T1000 (cell line): ENCODE results near the gene MICALL2.
A peak's percentile ranks its signal among the peaks of the same experiment; 100 is the strongest.

ENCODE experiments used
- DNase-seq: peaks from one replicate; lab custom pipeline; 2025; ENCODE audit warnings: mixed read lengths; lab: John Stamatoyannopoulos, UW

MICALL2 gene

DNA sequence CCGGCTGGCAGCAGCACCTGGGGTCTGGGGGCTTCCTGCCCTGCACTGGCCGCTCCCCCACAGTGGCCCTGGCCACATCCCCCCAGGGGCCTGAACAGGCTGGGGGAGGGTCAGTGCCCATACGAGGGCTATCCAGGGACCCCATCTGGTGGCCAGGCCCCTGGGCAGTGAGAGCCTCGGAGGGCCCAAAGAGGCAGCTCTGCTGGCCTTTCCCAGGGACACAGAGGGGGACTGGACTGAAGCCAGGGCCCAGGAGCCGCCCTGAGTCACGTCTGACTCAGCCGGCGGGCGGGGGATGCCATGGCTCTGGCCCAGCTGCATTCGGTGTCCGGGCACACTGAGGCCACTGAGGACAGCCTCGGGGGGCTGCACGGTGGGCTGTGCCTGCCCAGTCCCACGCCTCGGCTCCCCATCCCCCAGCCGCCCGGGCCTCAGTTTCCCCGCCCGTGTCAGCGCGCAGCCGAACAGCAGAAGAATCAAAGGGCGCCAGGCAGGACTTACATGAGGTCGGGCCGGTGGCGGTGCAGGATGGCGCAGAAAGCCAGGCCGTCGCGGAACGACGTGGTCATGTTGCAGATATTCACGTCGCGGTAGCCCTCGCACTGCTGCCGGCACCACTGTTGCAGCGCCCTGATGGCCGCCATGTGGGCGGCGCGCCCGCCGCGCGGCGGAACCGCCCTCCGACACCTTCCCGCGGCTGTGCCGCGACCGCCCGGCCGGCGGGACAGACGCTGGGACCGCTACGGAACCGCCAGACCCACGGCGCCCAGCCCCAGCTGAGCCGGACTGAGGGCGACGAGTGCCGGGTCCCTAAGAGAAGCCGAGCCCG lies at the start of gene MICALL2:
TSS of gene MICALL2 (minus strand) at position 788 of the 829 bp plus-strand sequence. CDS start at position 644, 144 bp downstream.
- peak; percentile 81 for DNase-seq

DNA sequence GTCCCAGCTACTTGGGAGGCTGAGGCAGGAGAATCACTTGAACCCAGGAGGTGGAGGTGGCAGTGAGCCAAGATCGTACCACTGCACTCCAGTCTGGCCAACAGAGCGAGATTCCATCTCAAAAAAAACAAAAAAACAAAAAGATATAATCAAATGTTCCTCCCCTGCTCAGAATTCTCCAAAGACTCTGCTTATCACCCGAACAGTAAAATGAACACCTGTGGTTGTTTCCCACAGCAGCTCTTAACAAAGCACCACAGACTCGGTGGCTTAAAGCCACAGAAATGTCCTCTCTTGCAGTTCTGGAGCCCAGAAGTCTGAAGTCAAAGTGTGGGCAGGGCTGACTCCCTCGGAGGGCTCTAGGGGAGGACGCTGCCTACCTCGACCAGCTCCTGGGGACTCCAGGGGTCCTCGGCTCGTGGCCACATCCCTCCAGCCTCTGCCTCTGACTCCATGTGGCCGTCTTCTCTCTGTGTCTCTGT lies 49.0 kb upstream of the MICALL2 start:
- no peak for DNase-seq

DNA sequence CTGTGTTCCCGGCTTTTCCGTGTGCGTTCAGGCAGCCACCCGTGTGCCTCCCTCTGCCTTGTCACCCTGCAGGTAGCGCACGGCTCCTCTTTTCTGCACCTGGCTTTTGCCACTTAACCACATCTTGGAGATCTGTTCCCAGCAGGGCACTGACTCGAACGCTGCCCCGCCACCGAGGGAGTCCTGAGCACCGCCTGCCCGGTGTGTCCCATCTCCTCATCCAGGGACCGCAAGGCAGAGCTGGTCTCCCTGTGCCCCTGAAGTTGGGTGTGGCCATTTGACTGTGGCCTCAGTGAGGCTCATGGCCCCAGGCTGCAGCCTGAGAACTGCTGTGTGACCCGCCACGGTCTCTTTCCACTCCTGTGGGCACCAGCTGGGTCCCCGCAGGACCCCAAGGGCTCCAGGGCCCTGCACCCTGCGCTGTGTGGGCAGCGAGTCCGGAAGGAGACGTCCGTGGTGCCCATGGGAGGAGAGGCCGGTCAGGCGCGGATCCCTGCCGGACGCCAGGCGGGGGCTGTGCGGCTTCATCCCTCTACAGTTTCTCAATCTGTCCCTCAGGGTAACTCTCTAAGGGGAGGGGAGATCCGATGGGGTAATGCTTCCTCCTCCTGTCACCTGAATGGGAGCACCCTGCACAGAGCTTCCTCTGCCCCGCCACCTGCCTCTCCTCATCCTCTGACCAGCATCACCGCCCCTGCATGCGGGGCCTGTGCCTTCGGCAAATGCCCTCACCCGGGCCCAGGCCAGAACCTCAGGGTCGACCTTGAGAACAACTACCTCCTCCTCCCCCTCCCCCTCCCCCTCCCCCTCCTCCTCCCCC lies 46.7 kb upstream of the MICALL2 start:
- DNase-seq: no peak

DNA sequence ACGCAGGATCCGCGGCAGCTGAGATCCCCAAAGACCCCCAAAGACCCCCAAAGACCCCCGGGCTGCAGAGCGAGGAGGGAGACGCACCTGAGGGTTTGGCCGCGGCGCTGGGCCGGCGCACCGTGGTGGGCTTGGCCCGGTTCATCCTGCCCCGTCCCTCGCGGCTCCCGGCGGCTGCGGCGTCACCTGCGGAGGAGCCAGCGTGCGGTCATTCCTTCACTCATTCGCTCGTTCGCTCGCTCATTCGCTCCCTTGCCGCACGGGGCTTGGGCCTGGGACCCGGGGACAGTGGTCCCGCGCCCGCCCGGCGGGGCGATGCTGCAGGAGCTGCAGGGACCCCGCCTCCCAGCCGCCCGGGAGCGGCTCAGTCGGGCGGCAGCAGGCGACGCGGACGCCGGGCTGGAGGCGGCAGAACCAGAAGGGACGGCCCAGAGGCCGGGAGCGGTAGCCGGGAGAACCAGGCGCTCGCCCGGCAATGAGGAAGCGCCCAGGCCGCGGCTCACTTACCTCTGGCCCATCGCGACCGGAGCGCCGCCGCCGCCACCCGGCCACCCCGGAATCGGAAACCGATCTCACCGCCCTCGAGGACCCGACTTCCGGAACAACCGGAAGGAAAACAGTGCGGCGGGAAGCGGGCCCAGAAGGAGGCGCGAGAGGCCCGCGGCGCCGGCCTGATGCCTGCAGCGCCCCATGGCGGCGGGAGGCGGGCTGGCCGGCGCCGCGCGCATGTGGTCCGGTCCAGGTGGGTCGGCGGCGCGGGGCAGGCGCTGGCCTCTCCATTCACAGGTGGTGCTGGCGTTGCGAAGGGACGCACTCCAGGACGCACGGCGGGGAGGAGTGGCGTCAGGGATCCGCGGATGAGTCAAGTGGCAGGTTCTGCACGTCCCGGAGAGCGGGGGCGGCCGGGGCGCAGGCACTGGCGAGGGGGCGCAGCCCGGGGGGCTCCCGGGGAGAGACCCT lies 44.8 kb upstream of the MICALL2 start, which contains the start of gene INTS1:
TSS of gene INTS1 (minus strand) at position 574 of the 960 bp plus-strand sequence. CDS start at position 145, 429 bp downstream.
- DNase-seq: peak; percentile 81

DNA sequence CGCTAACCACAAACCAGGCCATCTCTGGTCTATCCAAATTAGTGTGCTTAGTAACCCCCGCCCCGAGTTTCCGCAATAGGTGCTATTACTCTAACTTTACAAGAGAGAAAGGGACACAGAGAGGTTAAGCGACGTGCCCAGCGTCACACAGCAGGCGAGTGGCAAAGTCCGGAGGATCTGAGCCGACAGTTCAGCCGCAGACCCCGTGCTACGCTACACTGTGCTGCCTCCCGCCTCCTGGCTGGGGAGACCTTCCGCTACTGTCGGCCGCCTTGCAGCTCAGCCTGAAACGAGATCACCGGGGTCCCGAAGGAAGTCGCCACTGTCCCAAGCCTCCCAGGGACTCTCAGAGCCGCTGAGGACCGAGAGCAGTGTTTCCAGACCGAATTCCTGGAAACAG lies 44.1 kb upstream of the MICALL2 start:
- DNase-seq: no peak

DNA sequence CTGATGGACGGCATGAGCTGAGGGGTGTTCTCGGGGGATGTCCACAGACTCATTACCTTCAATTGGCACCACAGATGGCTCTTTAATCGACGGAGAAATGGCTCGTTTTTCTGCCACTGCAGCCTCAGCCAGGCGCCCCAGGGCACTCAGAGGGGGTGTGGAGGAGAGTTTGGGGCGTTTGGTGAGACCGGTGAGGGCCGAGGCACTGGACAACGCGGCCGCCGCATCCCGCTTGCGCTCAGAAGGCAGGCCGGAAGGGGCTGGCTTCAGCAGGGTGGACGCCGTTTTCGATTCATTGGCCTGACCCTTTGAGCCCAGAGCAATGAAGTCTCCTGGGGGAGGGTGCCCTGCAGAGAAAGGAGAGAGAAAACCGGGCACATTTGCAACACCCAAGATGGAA lies 43.6 kb upstream of the MICALL2 start:
- no peak for DNase-seq

DNA sequence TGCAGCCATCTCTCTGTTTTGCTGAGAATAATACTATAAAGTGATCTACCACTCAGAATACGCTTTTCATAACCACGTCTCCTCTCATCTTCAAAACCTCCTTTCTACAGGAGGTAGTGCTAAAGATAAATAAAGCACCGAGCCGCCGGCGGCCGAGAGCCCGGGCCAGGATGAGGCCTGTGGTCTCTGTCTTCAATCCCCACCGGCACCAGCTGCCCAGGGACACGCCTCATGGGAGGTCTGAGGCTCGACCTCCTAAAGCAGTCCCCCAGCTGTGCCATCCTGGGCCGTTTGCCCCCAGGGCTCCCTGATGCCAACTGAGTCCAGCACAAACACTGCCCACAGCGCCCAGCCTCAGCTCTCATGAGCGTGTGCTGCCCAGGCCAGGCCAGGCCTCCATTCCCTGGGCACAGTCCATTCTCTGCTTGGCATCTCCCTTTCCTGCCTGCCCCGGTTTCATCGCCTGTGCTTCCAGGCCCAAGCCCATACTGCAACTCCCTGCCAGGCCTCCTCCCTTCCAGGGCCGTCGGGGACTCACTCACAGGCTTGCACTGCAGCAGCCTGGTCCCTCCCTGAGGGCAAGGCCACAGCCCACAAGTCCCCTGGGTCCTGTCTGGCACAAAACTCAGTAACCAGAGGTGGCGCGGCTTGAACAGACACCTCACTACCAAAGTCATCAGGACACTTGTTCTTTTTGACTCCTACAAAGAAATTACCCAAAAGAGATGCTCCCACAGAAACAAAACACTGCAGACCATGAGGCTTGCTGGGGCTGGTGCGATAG lies 42.4 kb upstream of the MICALL2 start:
- no peak for DNase-seq

DNA sequence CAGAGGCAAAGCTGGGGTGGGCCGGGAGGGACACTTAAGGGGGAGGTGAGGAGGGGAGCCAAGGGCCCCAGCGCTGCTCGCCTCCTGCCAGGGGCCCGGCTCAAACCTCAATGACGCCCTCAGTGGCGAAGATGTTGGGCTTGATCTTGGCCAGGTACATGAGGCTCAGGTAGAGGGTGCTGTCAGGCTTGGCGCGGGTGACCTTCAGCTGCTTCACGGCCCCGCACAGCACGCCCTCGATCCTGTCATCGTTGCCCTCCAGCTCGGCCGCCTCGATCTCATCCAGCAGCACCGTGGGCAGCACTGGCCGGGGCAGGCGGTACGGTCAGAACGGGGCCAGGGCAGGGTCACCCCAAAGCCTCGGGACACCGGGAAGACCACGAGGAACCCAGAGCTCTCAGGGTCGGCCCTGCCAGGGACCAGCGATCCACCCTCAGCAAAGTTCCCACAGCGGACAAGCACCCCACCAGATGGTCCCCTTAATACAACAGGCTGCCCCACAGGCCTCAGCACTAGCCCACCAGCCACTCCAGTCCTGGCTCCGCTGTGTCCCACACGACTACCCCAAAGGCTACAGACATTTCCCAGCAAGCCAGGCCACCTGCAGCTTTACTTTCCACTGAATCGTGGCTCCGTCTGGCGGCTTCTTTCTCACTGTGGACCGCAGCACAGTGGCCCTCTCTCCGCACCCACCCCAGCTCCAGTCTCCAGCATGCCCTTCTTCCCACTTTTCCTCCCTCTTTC lies 41.0 kb upstream of the MICALL2 start:
- no peak for DNase-seq

DNA sequence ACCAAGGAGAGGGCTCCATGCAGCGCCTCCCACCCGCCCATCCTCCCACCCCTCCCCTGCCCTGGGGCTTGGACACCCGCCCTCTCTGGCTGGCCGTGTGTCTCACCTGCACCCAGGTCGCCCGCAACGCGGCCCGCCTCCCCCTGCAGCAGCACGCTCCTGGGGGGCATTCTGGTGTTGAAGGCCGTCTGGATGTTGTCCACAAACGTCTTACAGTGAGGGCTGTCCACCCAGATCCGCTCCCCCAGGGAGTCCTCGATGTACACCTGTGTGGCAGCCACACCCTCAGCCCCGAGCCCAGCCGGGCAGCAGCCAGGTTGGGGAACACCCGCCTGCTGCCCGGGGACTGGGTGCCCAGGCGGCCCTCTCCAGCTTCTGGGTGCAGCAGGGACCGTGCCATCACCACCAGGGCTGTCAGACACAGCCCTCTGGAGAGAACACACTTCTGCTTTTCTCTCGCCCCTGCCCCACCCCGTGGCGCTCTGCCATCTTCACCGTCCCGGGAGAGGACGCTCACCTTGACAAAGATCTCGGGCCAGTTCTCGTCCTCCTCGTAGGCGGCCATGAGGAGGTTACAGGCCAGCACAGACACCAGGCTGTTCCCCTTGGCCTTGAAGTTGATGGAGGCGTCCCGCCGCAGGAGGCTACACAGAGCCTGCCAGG lies 40.2 kb upstream of the MICALL2 start:
- DNase-seq: no peak

- no peak for DNase-seq
Observed at GRCh38 chr7:1498370-1499305, 39.4 kb upstream of the MICALL2 start.

DNA sequence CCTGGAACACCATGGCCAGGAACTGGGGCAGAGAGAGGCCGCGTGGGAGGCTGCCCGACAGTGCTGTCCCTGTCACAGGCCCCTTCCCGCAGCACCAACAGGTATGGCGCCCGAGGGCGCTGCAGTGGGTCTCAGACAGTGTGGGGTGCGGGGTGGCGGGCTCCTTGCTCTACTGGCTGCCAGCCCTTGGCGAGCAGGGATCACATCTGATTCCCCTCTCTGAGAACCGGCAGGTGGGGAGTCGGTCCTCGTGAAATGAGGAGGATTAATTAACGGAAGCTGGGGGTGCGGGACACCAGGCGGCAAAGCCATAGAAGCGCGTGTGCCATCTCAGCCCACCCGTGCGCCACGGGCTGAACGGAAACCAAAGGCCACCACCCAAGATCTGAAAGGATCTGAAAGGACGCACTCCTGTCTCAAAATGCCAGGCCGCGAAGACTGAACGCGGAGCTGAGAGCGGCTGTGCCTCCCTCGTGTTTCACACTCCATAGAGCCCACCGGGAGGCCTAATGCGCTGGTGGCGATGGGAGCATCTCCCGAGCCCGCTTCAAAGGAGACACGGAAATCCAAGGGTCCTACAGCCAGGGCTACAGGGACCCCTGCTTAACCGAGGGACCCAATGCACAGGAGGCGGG lies 38.1 kb upstream of the MICALL2 start:
- no peak for DNase-seq

GRCh38 chr7:1496531-1497292 lies 37.4 kb upstream of the MICALL2 start:
- DNase-seq: no peak

- DNase-seq: no peak
Observed at GRCh38 chr7:1495564-1496242, 36.4 kb upstream of the MICALL2 start.

DNA sequence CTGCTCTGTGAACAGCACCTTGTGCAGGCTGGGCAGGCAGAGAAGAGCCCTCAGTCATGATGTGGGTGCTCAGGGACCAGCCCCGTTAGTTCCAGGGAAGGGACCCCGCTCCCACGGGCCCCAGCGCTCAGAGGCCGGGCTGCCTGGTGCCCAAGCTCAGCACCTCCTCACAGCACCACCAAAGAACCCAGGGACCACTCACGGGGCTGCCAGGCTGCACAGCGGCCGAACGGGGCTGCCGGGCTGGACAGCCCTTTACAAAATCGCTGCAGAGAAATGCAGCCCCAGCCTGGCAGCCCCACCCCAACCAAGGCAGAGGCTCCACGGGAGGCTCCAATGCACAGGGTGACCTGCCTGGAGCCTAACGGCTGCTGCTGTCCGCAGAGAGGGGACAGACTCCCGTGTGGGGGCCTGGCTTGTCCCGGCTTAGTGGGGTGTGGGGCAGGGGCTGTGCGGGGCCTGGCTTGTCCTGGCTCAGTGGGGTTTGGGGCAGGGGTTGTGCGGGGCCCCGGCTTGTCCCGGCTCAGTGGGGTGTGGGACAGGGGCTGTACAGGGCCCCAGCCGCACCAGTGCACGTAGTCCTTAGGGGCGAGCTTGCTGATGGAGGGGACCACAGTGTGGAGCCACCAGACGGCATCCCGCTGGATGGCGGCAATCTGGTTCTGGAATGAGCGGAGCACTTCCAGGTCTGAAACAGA lies 35.7 kb upstream of the MICALL2 start:
- DNase-seq: no peak

GRCh38 chr7:1494447-1494846 lies 35.2 kb upstream of the MICALL2 start:
- no peak for DNase-seq

GRCh38 chr7:1493571-1493970 lies 34.3 kb upstream of the MICALL2 start:
- no peak for DNase-seq
